ENCODE data around the gene ATF4. TPM values are rescaled to one million over a fixed set of nuclear protein-coding genes. Genes with fewer than 3 reads are reported as not detected.

ATF4 gene
- total and polyA plus RNA-seq, 7 donors, result 246 to 1,369 (median 839) TPM

DNA sequence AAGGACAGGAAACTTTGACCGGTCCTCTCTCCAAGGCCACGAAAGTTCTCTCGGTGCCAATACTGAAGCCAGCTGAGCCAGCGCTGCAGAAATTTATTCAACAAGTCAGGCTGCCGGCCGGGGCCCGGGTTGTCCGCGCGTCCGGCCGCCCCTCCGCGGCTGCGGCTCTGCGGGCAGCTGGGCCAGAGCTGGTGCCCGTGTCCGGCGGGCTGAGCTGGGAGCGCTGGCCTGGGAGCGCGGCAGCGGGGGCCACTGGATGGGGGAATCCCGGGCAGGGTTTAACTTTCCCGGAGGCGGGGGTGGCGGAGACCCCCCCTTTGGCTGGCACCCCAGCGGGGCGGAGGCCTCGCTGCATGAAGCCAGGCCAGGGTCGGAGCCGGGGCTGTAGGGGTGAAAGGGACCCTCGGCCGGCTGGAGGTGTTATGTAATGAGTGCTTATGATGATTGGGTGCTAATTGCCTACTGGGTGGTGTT, 37.9 kb downstream of the ATF4 start:
- no peak overlapping the region for H3K4me3 ChIP-seq
- DNase-seq (no peak), ATAC-seq (no peak)
- no peaks in the 10 kb centered on the region for H3K9me3 ChIP-seq
- peaks cover 0 to 64% (median 24%) of the 10 kb centered on the region in 3 donors for H3K27me3 ChIP-seq (ENCODE audit: insufficient read depth in 3 of 3, low read length in 2 of 3)
- TF ChIP-seq, protein P1, sequence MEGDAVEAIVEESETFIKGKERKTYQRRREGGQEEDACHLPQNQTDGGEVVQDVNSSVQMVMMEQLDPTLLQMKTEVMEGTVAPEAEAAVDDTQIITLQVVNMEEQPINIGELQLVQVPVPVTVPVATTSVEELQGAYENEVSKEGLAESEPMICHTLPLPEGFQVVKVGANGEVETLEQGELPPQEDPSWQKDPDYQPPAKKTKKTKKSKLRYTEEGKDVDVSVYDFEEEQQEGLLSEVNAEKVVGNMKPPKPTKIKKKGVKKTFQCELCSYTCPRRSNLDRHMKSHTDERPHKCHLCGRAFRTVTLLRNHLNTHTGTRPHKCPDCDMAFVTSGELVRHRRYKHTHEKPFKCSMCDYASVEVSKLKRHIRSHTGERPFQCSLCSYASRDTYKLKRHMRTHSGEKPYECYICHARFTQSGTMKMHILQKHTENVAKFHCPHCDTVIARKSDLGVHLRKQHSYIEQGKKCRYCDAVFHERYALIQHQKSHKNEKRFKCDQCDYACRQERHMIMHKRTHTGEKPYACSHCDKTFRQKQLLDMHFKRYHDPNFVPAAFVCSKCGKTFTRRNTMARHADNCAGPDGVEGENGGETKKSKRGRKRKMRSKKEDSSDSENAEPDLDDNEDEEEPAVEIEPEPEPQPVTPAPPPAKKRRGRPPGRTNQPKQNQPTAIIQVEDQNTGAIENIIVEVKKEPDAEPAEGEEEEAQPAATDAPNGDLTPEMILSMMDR (IDR thresholded peaks at IDR 0.05), result no peak
- 4 to 12% (median 5%) methylated on average over 22 to 34 of the region's 34 CpGs for WGBS, 3 donors
- no peak overlapping the region for H3K27ac ChIP-seq
- H3K4me1 ChIP-seq, result peaks cover 3% of the 10 kb centered on the region
- intact Hi-C loops (cut with DNase I), result loop anchor here in 1 of 2 donors (5.0 kb wide), 1 partner anchor 469 kb away; no protein-coding TSS in a partner anchor
- no peaks in the 10 kb centered on the region for H3K36me3 ChIP-seq (ENCODE audit: insufficient read depth in 1 of 2, low read depth in 1 of 2)

DNA sequence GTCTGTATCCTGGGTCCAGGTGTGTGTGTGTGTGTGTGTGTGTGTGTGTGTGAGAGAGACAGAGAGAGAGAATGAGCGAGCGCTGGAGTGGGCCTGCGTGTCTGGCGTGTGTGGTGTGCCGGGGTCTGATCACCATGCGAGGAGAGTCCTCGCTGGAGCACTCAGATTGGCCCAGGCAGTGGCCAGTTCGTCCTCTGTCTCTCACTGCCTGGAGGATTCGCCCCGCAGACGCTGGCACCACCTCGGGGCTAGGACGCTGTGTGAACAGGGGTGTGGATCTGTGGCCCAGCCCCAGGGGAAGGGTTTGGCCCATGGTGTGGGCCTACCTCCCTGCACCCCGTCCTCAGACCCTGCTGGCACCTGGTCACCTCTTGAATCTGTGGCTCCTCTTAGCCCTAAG, 38.6 kb downstream of the ATF4 start:
- H3K4me3 ChIP-seq, result no peak overlapping the region
- ATAC-seq (no peak), DNase-seq (no peak)
- no peak overlapping the region for H3K27ac ChIP-seq
- WGBS, 3 donors, result 83 to 94% (median 83%) methylated on average over 14 of the region's 14 CpGs
- no peaks in the 10 kb centered on the region for H3K36me3 ChIP-seq (ENCODE audit: insufficient read depth in 1 of 2, low read depth in 1 of 2)
- intact Hi-C loops (cut with DNase I), result loop anchor here in 1 of 2 donors (5.0 kb wide), 1 partner anchor 468 kb away; no protein-coding TSS in a partner anchor
- peaks cover 3% of the 10 kb centered on the region for H3K4me1 ChIP-seq
- no peaks in the 10 kb centered on the region for H3K9me3 ChIP-seq
- TF ChIP-seq, protein P1 (IDR thresholded peaks at IDR 0.05), result no peak
- peaks cover 0 to 67% (median 24%) of the 10 kb centered on the region in 3 donors for H3K27me3 ChIP-seq (ENCODE audit: insufficient read depth in 3 of 3, low read length in 2 of 3)

DNA sequence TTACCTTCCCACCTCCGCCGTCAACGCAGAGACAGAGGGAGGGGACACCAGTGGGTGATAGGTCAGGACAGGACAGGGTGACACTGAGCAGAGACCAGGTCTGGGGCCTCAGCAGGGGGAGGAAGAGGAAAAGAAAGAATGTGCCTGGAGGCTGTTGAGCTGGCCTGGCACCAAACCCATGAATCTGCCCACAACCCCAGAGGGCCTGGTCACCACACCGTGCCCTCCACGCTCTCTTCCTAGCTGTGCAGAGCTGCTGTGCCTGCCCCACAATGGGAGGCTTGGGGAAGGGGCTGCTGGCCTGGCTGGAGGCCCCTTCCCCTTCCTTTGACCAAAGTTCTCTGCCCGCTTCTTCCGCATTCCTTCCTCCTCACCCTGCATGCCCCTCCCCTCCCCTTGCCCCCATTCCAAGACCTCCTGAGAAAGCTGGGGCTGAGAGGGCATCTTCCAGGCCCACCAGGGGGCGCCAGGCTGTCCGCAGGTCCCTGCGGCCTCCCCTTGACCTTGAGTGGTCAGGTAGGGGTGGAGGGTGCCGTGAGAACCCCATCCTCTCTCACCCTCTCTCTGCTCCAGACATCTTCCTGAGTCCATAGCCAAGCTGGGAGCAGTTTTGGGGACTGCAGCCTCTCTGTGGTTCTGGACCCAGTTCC, 39.2 kb downstream of the ATF4 start:
- ATAC-seq (peak in 1 of 4 donors; percentile 37), DNase-seq (no peak)
- H3K27ac ChIP-seq, result no peak overlapping the region
- H3K27me3 ChIP-seq (ENCODE audit: insufficient read depth in 3 of 3, low read length in 2 of 3), result peaks cover 0 to 65% (median 24%) of the 10 kb centered on the region in 3 donors
- intact Hi-C loops (cut with DNase I), result loop anchor here in 1 of 2 donors (5.0 to 10.0 kb wide), 2 partner anchors 255 to 468 kb away; no protein-coding TSS in a partner anchor
- 49 to 57% (median 52%) methylated on average over 9 to 11 of the region's 11 CpGs for WGBS, 3 donors
- H3K4me3 ChIP-seq, result no peak overlapping the region
- H3K4me1 ChIP-seq, result peaks cover 3% of the 10 kb centered on the region
- H3K36me3 ChIP-seq (ENCODE audit: insufficient read depth in 1 of 2, low read depth in 1 of 2), result no peaks in the 10 kb centered on the region
- TF ChIP-seq, protein P1 (IDR thresholded peaks at IDR 0.05), result no peak
- no peaks in the 10 kb centered on the region for H3K9me3 ChIP-seq

DNA sequence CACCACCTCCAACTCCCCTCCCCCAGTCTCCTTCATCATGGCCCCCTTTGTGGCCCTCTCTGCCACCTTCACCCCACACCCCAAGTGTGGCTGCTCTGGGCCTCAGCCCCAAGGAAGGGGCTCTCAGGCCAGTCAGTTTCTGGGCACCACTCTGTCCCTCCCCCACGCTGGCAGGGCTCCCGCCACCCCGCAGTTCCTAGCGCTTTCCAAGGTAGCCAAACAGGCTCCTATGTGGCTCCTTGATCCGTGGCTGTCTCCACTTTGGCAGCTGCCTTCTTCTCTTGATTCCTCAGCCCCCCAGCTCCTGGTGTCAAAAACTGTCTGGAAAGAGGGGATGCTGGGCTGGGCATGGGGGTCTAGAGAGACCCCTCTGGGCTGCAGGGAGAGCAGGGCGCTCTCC, 39.8 kb downstream of the ATF4 start:
- TF ChIP-seq, protein P1 (IDR thresholded peaks at IDR 0.05), result no peak
- intact Hi-C loops (cut with DNase I), result loop anchor here in 1 of 2 donors (10.0 kb wide), 1 partner anchor 255 kb away; no protein-coding TSS in a partner anchor
- Histone ChIP-seq H3K36me3 (ENCODE audit: insufficient read depth in 1 of 2, low read depth in 1 of 2) (no peaks in the 10 kb centered on the region), H3K4me1 (peaks cover 3% of the 10 kb centered on the region), H3K27me3 (ENCODE audit: insufficient read depth in 3 of 3, low read length in 2 of 3) (peaks cover 0 to 65% (median 24%) of the 10 kb centered on the region in 3 donors), H3K27ac (no peak overlapping the region), H3K9me3 (no peaks in the 10 kb centered on the region), H3K4me3 (no peak overlapping the region)
- DNase-seq (no peak), ATAC-seq (no peak)
- 46 to 52% (median 50%) methylated on average over 6 of the region's 6 CpGs for WGBS, 3 donors

All from psoas muscle (tissue), 8 donors.